ENCODE results near the gene PFKL. TPM values are rescaled to one million over a fixed set of nuclear protein-coding genes. Genes with fewer than 3 reads are reported as not detected.
"Not testable (repeated sequence)": the region's sequence is repeated elsewhere in the genome, so short reads cannot be mapped to it uniquely, and the experiment has no call there.

Gene PFKL
- total and polyA plus RNA-seq, 9 donors, result 51.6 to 84.4 (median 65.3) TPM

- Histone ChIP-seq H3K9me3 (replicated peaks; ENCODE audit: control insufficient read depth, low read depth, low read length) (no peaks in the 10 kb centered on the region), H3K27ac (ENCODE audit: low read length) (peak within 1 kb of the TSS; percentile 71), H3K36me3 (ENCODE audit: control insufficient read depth, insufficient read depth, low read length) (no peaks in the 10 kb centered on the region), H3K27me3 (ENCODE audit: control insufficient read depth, insufficient read depth, low read length) (peaks cover 56% of the 10 kb centered on the region), H3K4me3 (ENCODE audit: low read length) (peak within 1 kb of the TSS; percentile 21), H3K4me1 (ENCODE audit: control insufficient read depth, insufficient read depth, low read length) (peaks cover 37% of the 10 kb centered on the region)
- peak; percentile 93 for DNase-seq
- WGBS (ENCODE audit: insufficient coverage), result 55% methylated on average over 19 of the region's 21 CpGs
These were observed 53.5 kb downstream of the PFKL start, which contains the start of gene TRPM2 for GRCh38 chr21:44353191-44353970. Gene TRPM2, plus strand, starts transcription at chr21:44353621. Its CDS starts 80 bp downstream, at chr21:44353701.

GRCh38 chr21:44354001-44354405 is 54.1 kb downstream of the PFKL start:
- no peak for DNase-seq
- H3K4me3 ChIP-seq (ENCODE audit: low read length), result peak overlapping the region; percentile 21
- H3K36me3 ChIP-seq (ENCODE audit: control insufficient read depth, insufficient read depth, low read length), result no peaks in the 10 kb centered on the region
- H3K27me3 ChIP-seq (ENCODE audit: control insufficient read depth, insufficient read depth, low read length), result peaks cover 50% of the 10 kb centered on the region
- peak overlapping the region; percentile 53 for H3K27ac ChIP-seq (ENCODE audit: low read length)
- no peaks in the 10 kb centered on the region for H3K9me3 ChIP-seq (replicated peaks; ENCODE audit: control insufficient read depth, low read depth, low read length)
- WGBS (ENCODE audit: insufficient coverage), result 68% methylated on average over 6 of the region's 8 CpGs
- peaks cover 37% of the 10 kb centered on the region for H3K4me1 ChIP-seq (ENCODE audit: control insufficient read depth, insufficient read depth, low read length)

GRCh38 chr21:44354775-44355771 is 55.2 kb downstream of the PFKL start:
- DNase-seq, result no peak
- H3K36me3 ChIP-seq (ENCODE audit: control insufficient read depth, insufficient read depth, low read length), result no peaks in the 10 kb centered on the region
- WGBS (ENCODE audit: insufficient coverage), result 81% methylated on average over 11 of the region's 24 CpGs
- peaks cover 37% of the 10 kb centered on the region for H3K4me1 ChIP-seq (ENCODE audit: control insufficient read depth, insufficient read depth, low read length)
- H3K4me3 ChIP-seq (ENCODE audit: low read length), result no peak overlapping the region
- H3K27me3 ChIP-seq (ENCODE audit: control insufficient read depth, insufficient read depth, low read length), result peaks cover 40% of the 10 kb centered on the region
- H3K9me3 ChIP-seq (replicated peaks; ENCODE audit: control insufficient read depth, low read depth, low read length), result no peaks in the 10 kb centered on the region
- no peak overlapping the region for H3K27ac ChIP-seq (ENCODE audit: low read length)

GRCh38 chr21:44356160-44356559 is 56.3 kb downstream of the PFKL start:
- H3K27ac ChIP-seq (ENCODE audit: low read length), result peak overlapping the region; percentile 35
- peaks cover 33% of the 10 kb centered on the region for H3K27me3 ChIP-seq (ENCODE audit: control insufficient read depth, insufficient read depth, low read length)
- H3K36me3 ChIP-seq (ENCODE audit: control insufficient read depth, insufficient read depth, low read length), result no peaks in the 10 kb centered on the region
- no peaks in the 10 kb centered on the region for H3K9me3 ChIP-seq (replicated peaks; ENCODE audit: control insufficient read depth, low read depth, low read length)
- no peak overlapping the region for H3K4me3 ChIP-seq (ENCODE audit: low read length)
- peak; percentile 61 for DNase-seq
- WGBS (ENCODE audit: insufficient coverage), result 36% methylated on average over 7 of the region's 11 CpGs
- H3K4me1 ChIP-seq (ENCODE audit: control insufficient read depth, insufficient read depth, low read length), result peaks cover 33% of the 10 kb centered on the region

GRCh38 chr21:44356636-44357035 is 56.8 kb downstream of the PFKL start:
- Histone ChIP-seq H3K9me3 (replicated peaks; ENCODE audit: control insufficient read depth, low read depth, low read length) (no peaks in the 10 kb centered on the region), H3K27ac (ENCODE audit: low read length) (no peak overlapping the region), H3K36me3 (ENCODE audit: control insufficient read depth, insufficient read depth, low read length) (no peaks in the 10 kb centered on the region), H3K4me3 (ENCODE audit: low read length) (no peak overlapping the region), H3K4me1 (ENCODE audit: control insufficient read depth, insufficient read depth, low read length) (peaks cover 28% of the 10 kb centered on the region), H3K27me3 (ENCODE audit: control insufficient read depth, insufficient read depth, low read length) (peaks cover 28% of the 10 kb centered on the region)
- WGBS (ENCODE audit: insufficient coverage), result 87% methylated on average over 3 of the region's 6 CpGs
- DNase-seq, result no peak

- H3K4me1 ChIP-seq (ENCODE audit: control insufficient read depth, insufficient read depth, low read length), result peaks cover 25% of the 10 kb centered on the region
- no peaks in the 10 kb centered on the region for H3K9me3 ChIP-seq (replicated peaks; ENCODE audit: control insufficient read depth, low read depth, low read length)
- 46% methylated on average over 17 of the region's 21 CpGs for WGBS (ENCODE audit: insufficient coverage)
- no peak overlapping the region for H3K4me3 ChIP-seq (ENCODE audit: low read length)
- peaks cover 22% of the 10 kb centered on the region for H3K27me3 ChIP-seq (ENCODE audit: control insufficient read depth, insufficient read depth, low read length)
- H3K27ac ChIP-seq (ENCODE audit: low read length), result no peak overlapping the region
- peak; percentile 74 for DNase-seq
- no peaks in the 10 kb centered on the region for H3K36me3 ChIP-seq (ENCODE audit: control insufficient read depth, insufficient read depth, low read length)
These were observed 57.4 kb downstream of the PFKL start for GRCh38 chr21:44357064-44357837.

GRCh38 chr21:44359396-44359795 is 59.5 kb downstream of the PFKL start:
- peaks cover 3% of the 10 kb centered on the region for H3K9me3 ChIP-seq (replicated peaks; ENCODE audit: control insufficient read depth, low read depth, low read length)
- H3K4me1 ChIP-seq (ENCODE audit: control insufficient read depth, insufficient read depth, low read length), result peaks cover 11% of the 10 kb centered on the region
- peaks cover 6% of the 10 kb centered on the region for H3K27me3 ChIP-seq (ENCODE audit: control insufficient read depth, insufficient read depth, low read length)
- DNase-seq, result no peak
- no peak overlapping the region for H3K4me3 ChIP-seq (ENCODE audit: low read length)
- H3K27ac ChIP-seq (ENCODE audit: low read length), result no peak overlapping the region
- WGBS (ENCODE audit: insufficient coverage), result 76% methylated on average over 2 of the region's 8 CpGs
- H3K36me3 ChIP-seq (ENCODE audit: control insufficient read depth, insufficient read depth, low read length), result no peaks in the 10 kb centered on the region

- DNase-seq, result no peak
- no CpG with 5 or more reads among the region's 8 CpGs for WGBS (ENCODE audit: insufficient coverage)
- H3K27ac ChIP-seq (ENCODE audit: low read length), result no peak overlapping the region
- H3K27me3 ChIP-seq (ENCODE audit: control insufficient read depth, insufficient read depth, low read length), result peaks cover 3% of the 10 kb centered on the region
- H3K9me3 ChIP-seq (replicated peaks; ENCODE audit: control insufficient read depth, low read depth, low read length), result peaks cover 3% of the 10 kb centered on the region
- H3K36me3 ChIP-seq (ENCODE audit: control insufficient read depth, insufficient read depth, low read length), result no peaks in the 10 kb centered on the region
- peaks cover 9% of the 10 kb centered on the region for H3K4me1 ChIP-seq (ENCODE audit: control insufficient read depth, insufficient read depth, low read length)
- H3K4me3 ChIP-seq (ENCODE audit: low read length), result no peak overlapping the region
These were observed 60.3 kb downstream of the PFKL start for GRCh38 chr21:44360159-44360558.

GRCh38 chr21:44361903-44362302 is 62.0 kb downstream of the PFKL start:
- not testable (repeated sequence) for H3K27ac ChIP-seq (ENCODE audit: low read length); H3K27me3 ChIP-seq (ENCODE audit: control insufficient read depth, insufficient read depth, low read length); H3K4me1 ChIP-seq (ENCODE audit: control insufficient read depth, insufficient read depth, low read length); H3K9me3 ChIP-seq (replicated peaks; ENCODE audit: control insufficient read depth, low read depth, low read length); H3K36me3 ChIP-seq (ENCODE audit: control insufficient read depth, insufficient read depth, low read length); DNase-seq; H3K4me3 ChIP-seq (ENCODE audit: low read length)
- no CpG with 5 or more reads among the region's 5 CpGs for whole genome bisulfite sequencing (ENCODE audit: insufficient coverage)

Data from muscle of leg (tissue), 11 donors.